ENCODE measurements around the gene WAPL. TPM values are rescaled to one million over a fixed set of nuclear protein-coding genes. Genes with fewer than 3 reads are reported as not detected.
"Not testable (repeated sequence)": the region's sequence is repeated elsewhere in the genome, so short reads cannot be mapped to it uniquely, and the experiment has no call there.

WAPL gene
- total RNA-seq, 1 donor from 2014 or later: 33.4 TPM

DNA sequence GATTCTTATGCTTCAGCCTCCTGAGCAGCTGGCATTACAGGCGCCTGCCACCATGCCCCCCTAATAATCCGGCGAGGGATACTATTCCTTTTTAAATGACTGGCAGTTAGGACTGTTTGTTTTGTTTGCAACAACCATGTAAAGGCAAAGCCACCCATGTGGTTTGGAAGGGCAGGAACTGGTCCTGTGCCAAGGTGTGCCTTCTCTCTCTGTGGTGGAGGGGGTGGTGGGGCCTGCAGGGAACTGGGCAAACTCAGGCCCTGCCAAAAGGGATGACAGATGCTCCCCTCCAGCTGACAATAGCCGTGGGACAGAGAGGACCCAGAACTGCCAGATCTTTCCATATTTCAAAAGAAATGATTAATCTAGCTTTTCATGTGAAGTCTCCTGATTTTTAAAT lies 23.5 kb upstream of the WAPL start:
- Mint-ChIP-seq H3K27me3 (ENCODE audit: unreplicated experiment) (no peaks in the 10 kb centered on the region), H3K36me3 (ENCODE audit: unreplicated experiment) (peaks cover 4% of the 10 kb centered on the region), H3K9me3 (ENCODE audit: unreplicated experiment) (no peaks in the 10 kb centered on the region), H3K27ac (ENCODE audit: unreplicated experiment) (no peak overlapping the region), H3K4me3 (ENCODE audit: unreplicated experiment) (no peak overlapping the region), H3K4me1 (ENCODE audit: low read depth, unreplicated experiment) (no peaks in the 10 kb centered on the region)
- no peak for TF ChIP-seq CTCF (IDR thresholded peaks at IDR 0.05; ENCODE audit: partially characterized antibody, unreplicated experiment)
- DNase-seq: no peak

DNA sequence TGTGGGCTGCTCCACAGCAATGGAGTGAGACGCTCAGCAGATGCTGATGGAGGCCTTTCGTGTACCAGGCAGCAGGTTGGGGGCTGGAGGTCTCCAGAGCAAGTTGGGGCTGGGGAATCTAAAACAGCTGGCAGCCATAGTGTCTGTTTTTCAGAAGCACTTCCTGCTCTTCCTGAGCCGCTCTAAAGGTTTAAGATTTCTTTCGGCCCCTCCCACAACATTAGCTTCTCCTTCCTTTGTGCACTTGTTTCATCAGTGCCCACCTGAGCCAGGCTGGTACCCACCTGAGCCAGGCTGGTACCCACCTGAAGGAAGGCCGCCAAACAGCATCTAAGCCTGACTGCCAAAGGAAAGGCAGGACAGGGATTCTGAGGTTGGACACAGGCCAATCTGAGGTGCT lies 18.4 kb upstream of the WAPL start:
- Mint-ChIP-seq H3K4me3 (ENCODE audit: unreplicated experiment) (no peak overlapping the region), H3K4me1 (ENCODE audit: low read depth, unreplicated experiment) (no peaks in the 10 kb centered on the region), H3K36me3 (ENCODE audit: unreplicated experiment) (no peaks in the 10 kb centered on the region), H3K27me3 (ENCODE audit: unreplicated experiment) (peaks cover 5% of the 10 kb centered on the region), H3K9me3 (ENCODE audit: unreplicated experiment) (peaks cover 4% of the 10 kb centered on the region), H3K27ac (ENCODE audit: unreplicated experiment) (no peak overlapping the region)
- TF ChIP-seq CTCF (IDR thresholded peaks at IDR 0.05; ENCODE audit: partially characterized antibody, unreplicated experiment): no peak
- no peak for DNase-seq

DNA sequence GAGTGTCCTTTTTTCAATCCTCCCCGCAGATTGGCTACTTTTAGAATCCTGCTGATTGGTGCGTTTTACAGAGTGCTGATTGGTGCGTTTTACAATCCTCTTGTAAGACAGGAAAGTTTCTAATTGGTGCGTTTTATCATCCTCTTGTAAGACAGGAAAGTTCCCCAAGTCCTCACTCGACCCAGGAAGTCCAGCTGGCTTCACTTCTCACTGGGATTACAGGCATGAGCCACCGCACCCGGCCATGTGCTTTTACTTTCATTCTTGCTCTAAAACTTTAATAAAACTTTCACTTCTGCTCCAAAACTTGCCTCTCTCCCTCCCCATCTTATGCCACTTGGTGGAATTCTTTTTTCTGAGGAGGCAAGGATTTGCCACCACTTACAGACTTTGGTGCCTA lies 17.0 kb upstream of the WAPL start:
- Mint-ChIP-seq H3K27me3 (ENCODE audit: unreplicated experiment) (peaks cover 5% of the 10 kb centered on the region), H3K9me3 (ENCODE audit: unreplicated experiment) (peaks cover 5% of the 10 kb centered on the region), H3K4me3 (ENCODE audit: unreplicated experiment) (no peak overlapping the region), H3K36me3 (ENCODE audit: unreplicated experiment) (no peaks in the 10 kb centered on the region), H3K4me1 (ENCODE audit: low read depth, unreplicated experiment) (no peaks in the 10 kb centered on the region), H3K27ac (ENCODE audit: unreplicated experiment) (no peak overlapping the region)
- no peak for DNase-seq
- TF ChIP-seq CTCF (IDR thresholded peaks at IDR 0.05; ENCODE audit: partially characterized antibody, unreplicated experiment): no peak

DNA sequence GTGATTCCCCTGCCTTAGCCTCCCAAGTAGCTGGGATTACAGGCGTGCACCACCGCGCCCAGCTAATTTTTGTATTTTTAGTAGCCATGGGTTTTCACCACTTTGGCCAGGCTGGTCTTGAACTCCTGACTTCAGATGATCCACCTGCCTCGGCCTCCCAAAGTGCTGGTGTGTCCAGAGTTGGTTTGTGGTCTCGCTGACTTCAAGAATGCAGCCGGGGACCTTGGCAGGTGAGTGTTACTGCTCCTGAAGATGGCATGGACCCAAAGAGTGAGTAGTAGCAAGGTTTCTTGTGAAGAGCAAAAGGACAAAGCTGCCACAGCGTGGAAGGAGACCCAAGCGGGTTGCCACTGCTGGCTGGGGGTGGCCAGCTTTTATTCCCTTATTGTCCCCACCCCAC lies 16.4 kb upstream of the WAPL start:
- H3K9me3 Mint-ChIP-seq (ENCODE audit: unreplicated experiment); H3K4me3 Mint-ChIP-seq (ENCODE audit: unreplicated experiment); H3K36me3 Mint-ChIP-seq (ENCODE audit: unreplicated experiment); H3K27ac Mint-ChIP-seq (ENCODE audit: unreplicated experiment); H3K4me1 Mint-ChIP-seq (ENCODE audit: low read depth, unreplicated experiment); DNase-seq; H3K27me3 Mint-ChIP-seq (ENCODE audit: unreplicated experiment): not testable (repeated sequence)

- H3K27me3 Mint-ChIP-seq (ENCODE audit: unreplicated experiment): peaks cover 5% of the 10 kb centered on the region
- peak; percentile 37 for DNase-seq
- no peak for TF ChIP-seq CTCF (IDR thresholded peaks at IDR 0.05; ENCODE audit: partially characterized antibody, unreplicated experiment)
- H3K36me3 Mint-ChIP-seq (ENCODE audit: unreplicated experiment): no peaks in the 10 kb centered on the region
- peaks cover 5% of the 10 kb centered on the region for H3K9me3 Mint-ChIP-seq (ENCODE audit: unreplicated experiment)
- no peaks in the 10 kb centered on the region for H3K4me1 Mint-ChIP-seq (ENCODE audit: low read depth, unreplicated experiment)
- H3K27ac Mint-ChIP-seq (ENCODE audit: unreplicated experiment): no peak overlapping the region
- H3K4me3 Mint-ChIP-seq (ENCODE audit: unreplicated experiment): peak overlapping the region; percentile 42
Observed at GRCh38 chr10:86536294-86536861, 14.8 kb upstream of the WAPL start.
